GM12878 (cell line): ENCODE results near the gene TPRA1. TPM values are rescaled to one million over a fixed set of nuclear protein-coding genes. Genes with fewer than 3 reads are reported as not detected.

Source experiments
- BCL3 ChIP-seq: IDR thresholded peaks from 2 replicates; pipeline ENCODE4 v1.6.1; 2011; ENCODE audit warnings: borderline replicate concordance, low read depth, mild to moderate bottlenecking, moderate library complexity, low read length; ENCODE audit not compliant: insufficient read depth, poor library complexity, severe bottlenecking
- BMI1 ChIP-seq: fragments of 450-650 bp; IDR thresholded peaks from 2 replicates; pipeline ENCODE4 v1.6.1; 2016; ENCODE audit warnings: mild to moderate bottlenecking, moderate library complexity, borderline replicate concordance
- RELA ChIP-seq: fragments of 450-650 bp; IDR thresholded peaks from 2 replicates; pipeline ENCODE4 v1.8.0; 2014; ENCODE audit warnings: borderline replicate concordance; ENCODE audit not compliant: partially characterized antibody
- TAF1 ChIP-seq: IDR thresholded peaks from 2 replicates; pipeline ENCODE4 v1.6.1; 2011; ENCODE audit warnings: mild to moderate bottlenecking, low read depth, low read length, borderline replicate concordance
- ZNF592 ChIP-seq: fragments of 450-650 bp; IDR thresholded peaks from 2 replicates; pipeline ENCODE4 v1.6.1; 2017; ENCODE audit warnings: mild to moderate bottlenecking, moderate library complexity
- polyA plus RNA-seq, 11 experiments: library from polyadenylated mRNA; depleted of rRNA in 4 of 11; unstranded in 6 of 11; stranded (reverse) in 5 of 11; fragments of >200 nt; fragmentation: Nextera tagmentation in 4 of 11; fragmentation: Illumina TruSeq in 1 of 11; extraction: Ambion mirVana in 4 of 11; extraction: Trizol in 1 of 11; gene quantifications; 1 replicate in 1 of 11; 2 replicates in 10 of 11; pipeline versions ENCODE4 v1.2.1 to v1.2.3, GENCODE V29; 2011 to 2016; ENCODE audit warnings: inconsistent platforms in 2 of 11, missing spikeins in 2 of 11, low read depth in 1 of 11
- total RNA-seq, 4 experiments: library from RNA; depleted of rRNA in 3 of 4; stranded (reverse); fragments of >200 nt in 3 of 4; fragmentation: Illumina TruSeq in 1 of 4; extraction: Trizol in 1 of 4; gene quantifications; 2 replicates each; pipeline versions ENCODE4 v1.2.1 to v1.2.3, GENCODE V29; 2013 to 2021

Gene TPRA1
- total and polyA plus RNA-seq, 10 of the 15 experiments (the other 5 are each of a cell fraction or from before 2014, with no cell fraction given) = 1.8 to 39.6 (median 26.6) TPM

- TF ChIP-seq RELA (no peak), ZNF592 (no peak), BMI1 (no peak), BCL3 (no peak), TAF1 (no peak)
- TF ChIP-seq, all 136 proteins: peak for 0
Measured at GRCh38 chr3:127634653-127635052, 44.1 kb upstream of the TPRA1 start (continued).
